Hematopoietic multipotent progenitor cell treated with erythropoietin and hydrocortisone succinate and interleukin-3 and kit ligand, for 4 days (in vitro differentiated cells): Measurements from ENCODE around the gene RPL31.
A peak's percentile ranks its signal among the peaks of the same experiment; 100 is the strongest.

Experiments
- DNase-seq: peaks from one replicate; pipeline ENCODE4 v3.0.0-alpha.2; 2015

The RPL31 gene

GRCh38 chr2:100976061-100976460 is 26.0 kb upstream of the RPL31 start:
- no peak for DNase-seq

- DNase-seq, result no peak
Measured at GRCh38 chr2:100976645-100977391, 25.3 kb upstream of the RPL31 start.

- no peak for DNase-seq
Measured at GRCh38 chr2:100977511-100977910, 24.6 kb upstream of the RPL31 start.

- DNase-seq, result no peak
Measured at GRCh38 chr2:100978582-100979191, 23.4 kb upstream of the RPL31 start.

GRCh38 chr2:100980046-100980445 is 22.0 kb upstream of the RPL31 start:
- DNase-seq, result no peak

- DNase-seq, result no peak
Measured at GRCh38 chr2:100981011-100981410, 21.1 kb upstream of the RPL31 start.

GRCh38 chr2:100982431-100982861 is 19.6 kb upstream of the RPL31 start:
- DNase-seq, result no peak

GRCh38 chr2:100983201-100983600 is 18.9 kb upstream of the RPL31 start:
- no peak for DNase-seq

- DNase-seq, result no peak
Measured at GRCh38 chr2:100983684-100984310, 18.3 kb upstream of the RPL31 start.

- peak; percentile 84 for DNase-seq
Measured at GRCh38 chr2:100984892-100985307, 17.2 kb upstream of the RPL31 start.

GRCh38 chr2:100986157-100986556 is 15.9 kb upstream of the RPL31 start:
- no peak for DNase-seq

- no peak for DNase-seq
Measured at GRCh38 chr2:100987536-100987935, 14.6 kb upstream of the RPL31 start.

- DNase-seq, result no peak
Measured at GRCh38 chr2:100987974-100988373, 14.1 kb upstream of the RPL31 start.

GRCh38 chr2:100988630-100989417 is 13.3 kb upstream of the RPL31 start:
- no peak for DNase-seq

GRCh38 chr2:100989666-100990065 is 12.4 kb upstream of the RPL31 start:
- DNase-seq, result no peak

GRCh38 chr2:100990166-100990565 is 11.9 kb upstream of the RPL31 start:
- no peak for DNase-seq

- DNase-seq, result no peak
Measured at GRCh38 chr2:100990650-100991403, 11.3 kb upstream of the RPL31 start.

GRCh38 chr2:100991404-100991773 is 10.7 kb upstream of the RPL31 start:
- no peak for DNase-seq

- peak; percentile 55 for DNase-seq
Measured at GRCh38 chr2:100992262-100992661, 9.8 kb upstream of the RPL31 start.

GRCh38 chr2:100993294-100993693 is 8.8 kb upstream of the RPL31 start:
- DNase-seq, result no peak

GRCh38 chr2:100995309-100996075 is 6.6 kb upstream of the RPL31 start:
- DNase-seq, result no peak
